Measurements from ENCODE around the gene ALDH7A1.

Gene ALDH7A1

GRCh38 chr5:126486332-126486731, 108.7 kb downstream of the ALDH7A1 start:
- Histone ChIP-seq H3K4me1 (ENCODE audit: control insufficient read depth, low read length) (no peaks in the 10 kb centered on the region), H4K20me1 (ENCODE audit: control insufficient read depth, insufficient read depth, low read depth, low read length) (no peaks in the 10 kb centered on the region), H3K27ac (ENCODE audit: low read depth, low read length) (no peak overlapping the region), H3K79me2 (ENCODE audit: control insufficient read depth, low read length) (no peaks in the 10 kb centered on the region), H3K27me3 (ENCODE audit: control insufficient read depth, low read length) (no peaks in the 10 kb centered on the region), H3F3A (ENCODE audit: control insufficient read depth, insufficient read depth) (no peaks in the 10 kb centered on the region), H3K4me2 (ENCODE audit: low read length) (no peak overlapping the region), H3K9me2 (replicated peaks; ENCODE audit: control insufficient read depth, low read length) (no peaks in the 10 kb centered on the region), H3K4me3 (ENCODE audit: low read length) (no peak overlapping the region), H3K36me3 (ENCODE audit: control insufficient read depth, low read length) (no peaks in the 10 kb centered on the region), H3K9me3 (ENCODE audit: control insufficient read depth, insufficient read depth, low read length) (no peaks in the 10 kb centered on the region)
- TF ChIP-seq CTCF (IDR thresholded peaks at IDR 0.05; ENCODE audit: low read depth, low read length, poor library complexity, severe bottlenecking) (no peak), EZH2phosphoT487 (IDR thresholded peaks at IDR 0.05; ENCODE audit: borderline replicate concordance, low read length) (no peak)

GRCh38 chr5:126484253-126484652, 110.8 kb downstream of the ALDH7A1 start:
- Histone ChIP-seq H3K27ac (ENCODE audit: low read depth, low read length) (no peak overlapping the region), H3K4me3 (ENCODE audit: low read length) (no peak overlapping the region), H3K79me2 (ENCODE audit: control insufficient read depth, low read length) (no peaks in the 10 kb centered on the region), H3K4me1 (ENCODE audit: control insufficient read depth, low read length) (no peaks in the 10 kb centered on the region), H3K36me3 (ENCODE audit: control insufficient read depth, low read length) (no peaks in the 10 kb centered on the region), H3K4me2 (ENCODE audit: low read length) (no peak overlapping the region), H3K9me2 (replicated peaks; ENCODE audit: control insufficient read depth, low read length) (no peaks in the 10 kb centered on the region), H4K20me1 (ENCODE audit: control insufficient read depth, insufficient read depth, low read depth, low read length) (no peaks in the 10 kb centered on the region), H3K9me3 (ENCODE audit: control insufficient read depth, insufficient read depth, low read length) (no peaks in the 10 kb centered on the region), H3F3A (ENCODE audit: control insufficient read depth, insufficient read depth) (no peaks in the 10 kb centered on the region), H3K27me3 (ENCODE audit: control insufficient read depth, low read length) (no peaks in the 10 kb centered on the region)
- TF ChIP-seq CTCF (IDR thresholded peaks at IDR 0.05; ENCODE audit: low read depth, low read length, poor library complexity, severe bottlenecking) (no peak), EZH2phosphoT487 (IDR thresholded peaks at IDR 0.05; ENCODE audit: borderline replicate concordance, low read length) (no peak)

GRCh38 chr5:126483156-126483555, 111.9 kb downstream of the ALDH7A1 start:
- no peaks in the 10 kb centered on the region for H4K20me1 ChIP-seq (ENCODE audit: control insufficient read depth, insufficient read depth, low read depth, low read length)
- no peak overlapping the region for H3K4me3 ChIP-seq (ENCODE audit: low read length)
- no peak overlapping the region for H3K4me2 ChIP-seq (ENCODE audit: low read length)
- H3F3A ChIP-seq (ENCODE audit: control insufficient read depth, insufficient read depth): no peaks in the 10 kb centered on the region
- no peaks in the 10 kb centered on the region for H3K79me2 ChIP-seq (ENCODE audit: control insufficient read depth, low read length)
- H3K4me1 ChIP-seq (ENCODE audit: control insufficient read depth, low read length): no peaks in the 10 kb centered on the region
- no peak overlapping the region for H3K27ac ChIP-seq (ENCODE audit: low read depth, low read length)
- no peaks in the 10 kb centered on the region for H3K9me3 ChIP-seq (ENCODE audit: control insufficient read depth, insufficient read depth, low read length)
- TF ChIP-seq EZH2phosphoT487 (IDR thresholded peaks at IDR 0.05; ENCODE audit: borderline replicate concordance, low read length) (no peak), CTCF (IDR thresholded peaks at IDR 0.05; ENCODE audit: low read depth, low read length, poor library complexity, severe bottlenecking) (no peak)
- H3K27me3 ChIP-seq (ENCODE audit: control insufficient read depth, low read length): no peaks in the 10 kb centered on the region
- H3K36me3 ChIP-seq (ENCODE audit: control insufficient read depth, low read length): no peaks in the 10 kb centered on the region
- no peaks in the 10 kb centered on the region for H3K9me2 ChIP-seq (replicated peaks; ENCODE audit: control insufficient read depth, low read length)

GRCh38 chr5:126482591-126482990, 112.4 kb downstream of the ALDH7A1 start:
- TF ChIP-seq CTCF (IDR thresholded peaks at IDR 0.05; ENCODE audit: low read depth, low read length, poor library complexity, severe bottlenecking) (no peak), EZH2phosphoT487 (IDR thresholded peaks at IDR 0.05; ENCODE audit: borderline replicate concordance, low read length) (no peak)
- no peaks in the 10 kb centered on the region for H3K79me2 ChIP-seq (ENCODE audit: control insufficient read depth, low read length)
- H3K9me3 ChIP-seq (ENCODE audit: control insufficient read depth, insufficient read depth, low read length): no peaks in the 10 kb centered on the region
- H4K20me1 ChIP-seq (ENCODE audit: control insufficient read depth, insufficient read depth, low read depth, low read length): no peaks in the 10 kb centered on the region
- no peak overlapping the region for H3K4me2 ChIP-seq (ENCODE audit: low read length)
- no peaks in the 10 kb centered on the region for H3K27me3 ChIP-seq (ENCODE audit: control insufficient read depth, low read length)
- H3K4me3 ChIP-seq (ENCODE audit: low read length): no peak overlapping the region
- H3K36me3 ChIP-seq (ENCODE audit: control insufficient read depth, low read length): no peaks in the 10 kb centered on the region
- no peaks in the 10 kb centered on the region for H3F3A ChIP-seq (ENCODE audit: control insufficient read depth, insufficient read depth)
- no peak overlapping the region for H3K27ac ChIP-seq (ENCODE audit: low read depth, low read length)
- no peaks in the 10 kb centered on the region for H3K9me2 ChIP-seq (replicated peaks; ENCODE audit: control insufficient read depth, low read length)
- no peaks in the 10 kb centered on the region for H3K4me1 ChIP-seq (ENCODE audit: control insufficient read depth, low read length)
